Measurements from ENCODE around the gene DCAF6.

Gene DCAF6

GRCh38 chr1:168089979-168090337, 153.5 kb downstream of the DCAF6 start:
- DNase-seq (ENCODE audit: low read depth) = no peak
- TF ChIP-seq CTCF (IDR thresholded peaks at IDR 0.05; ENCODE audit: control insufficient read depth, insufficient read depth, low read depth, low read length, missing control alignments) = no peak
- H3K4me3 ChIP-seq (ENCODE audit: control insufficient read depth, low read depth, low read length) = no peak overlapping the region

GRCh38 chr1:168090395-168090794, 153.9 kb downstream of the DCAF6 start:
- TF ChIP-seq CTCF (IDR thresholded peaks at IDR 0.05; ENCODE audit: control insufficient read depth, insufficient read depth, low read depth, low read length, missing control alignments) = no peak
- DNase-seq (ENCODE audit: low read depth) = no peak
- H3K4me3 ChIP-seq (ENCODE audit: control insufficient read depth, low read depth, low read length) = no peak overlapping the region

DNA sequence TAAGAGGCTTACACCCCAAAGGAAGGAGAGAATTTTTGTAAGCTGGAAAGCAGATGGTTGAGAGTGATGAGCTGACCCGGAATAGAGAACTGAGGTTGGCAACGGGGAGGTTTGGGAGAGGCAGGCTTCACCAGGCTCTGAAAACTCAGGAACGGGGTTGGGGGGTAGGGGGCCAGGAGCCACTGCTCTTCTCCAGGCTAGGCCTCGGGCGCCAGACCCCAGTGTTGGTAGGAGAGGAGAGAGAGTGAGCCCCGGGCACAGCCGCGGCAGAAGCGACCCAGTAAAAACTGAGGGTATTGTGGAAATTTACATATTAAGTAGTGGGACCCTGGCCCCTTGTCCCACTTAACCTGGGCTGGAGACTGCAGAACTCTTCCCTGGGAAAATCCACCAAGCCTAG, 154.6 kb downstream of the DCAF6 start:
- TF ChIP-seq CTCF (IDR thresholded peaks at IDR 0.05; ENCODE audit: control insufficient read depth, insufficient read depth, low read depth, low read length, missing control alignments) = no peak
- no peak overlapping the region for H3K4me3 ChIP-seq (ENCODE audit: control insufficient read depth, low read depth, low read length)
- no peak for DNase-seq (ENCODE audit: low read depth)

DNA sequence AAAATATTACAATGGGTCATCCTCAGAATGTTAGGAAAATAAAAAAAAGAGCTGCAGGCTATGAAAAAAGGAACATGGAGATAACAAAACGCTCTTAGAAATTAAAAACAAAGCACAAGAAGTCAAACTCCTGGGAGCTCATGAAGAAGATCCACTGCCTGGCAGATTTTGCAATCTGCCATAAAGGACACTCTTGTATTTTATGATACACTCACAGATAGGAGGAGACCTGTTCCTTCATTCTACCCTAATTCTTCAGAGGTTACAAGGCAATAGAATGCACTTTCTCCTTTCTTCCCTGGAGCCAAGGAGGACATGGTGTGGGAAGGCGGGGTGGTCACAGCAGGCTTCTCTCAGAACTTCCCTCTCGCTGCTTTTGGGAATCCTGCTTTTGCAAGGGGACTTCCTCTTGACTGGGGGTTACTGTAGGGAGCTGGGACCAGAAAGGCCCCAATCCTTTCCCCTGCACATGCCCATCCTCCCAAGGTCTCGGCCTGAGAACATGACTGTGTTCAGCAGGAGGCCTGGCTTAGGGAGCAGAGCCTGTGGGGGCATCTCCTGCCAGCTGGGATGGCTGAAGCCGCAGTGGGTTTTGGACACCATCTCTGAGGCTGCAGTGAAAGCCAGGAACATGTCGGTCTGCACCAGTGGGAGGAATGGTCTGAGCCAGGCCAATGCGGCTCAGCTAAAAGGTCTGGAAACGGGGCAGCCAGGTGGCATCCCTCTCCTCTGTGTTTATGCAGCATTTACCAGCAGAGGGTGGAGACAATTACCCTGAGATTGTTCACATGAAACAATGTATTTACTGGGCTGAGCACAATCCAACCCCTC, 155.5 kb downstream of the DCAF6 start:
- no peak for DNase-seq (ENCODE audit: low read depth)
- no peak for TF ChIP-seq CTCF (IDR thresholded peaks at IDR 0.05; ENCODE audit: control insufficient read depth, insufficient read depth, low read depth, low read length, missing control alignments)
- no peak overlapping the region for H3K4me3 ChIP-seq (ENCODE audit: control insufficient read depth, low read depth, low read length)

GRCh38 chr1:168092566-168093355, 156.3 kb downstream of the DCAF6 start:
- H3K4me3 ChIP-seq (ENCODE audit: control insufficient read depth, low read depth, low read length) = no peak overlapping the region
- TF ChIP-seq CTCF (IDR thresholded peaks at IDR 0.05; ENCODE audit: control insufficient read depth, insufficient read depth, low read depth, low read length, missing control alignments) = peak; percentile 45
- no peak for DNase-seq (ENCODE audit: low read depth)

DNA sequence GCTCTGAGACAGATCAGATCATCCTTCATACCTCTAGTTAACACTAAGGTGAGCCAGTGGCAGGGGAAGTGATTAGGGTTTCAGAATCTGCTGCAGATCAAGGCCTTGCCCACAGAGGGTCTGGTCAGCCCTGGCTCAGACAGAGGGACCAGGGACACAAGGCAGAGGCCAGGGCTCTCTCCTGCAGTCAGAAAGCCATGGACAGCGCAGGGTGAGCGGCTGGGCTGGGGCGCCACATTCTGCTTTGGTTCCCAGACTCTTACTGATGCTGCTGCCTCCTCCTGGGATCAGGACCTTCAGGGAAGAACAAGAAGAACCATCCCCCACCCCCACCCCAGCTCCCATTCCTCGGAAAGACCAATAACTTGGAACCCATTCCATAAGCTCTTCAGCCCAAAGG, 157.1 kb downstream of the DCAF6 start:
- TF ChIP-seq CTCF (IDR thresholded peaks at IDR 0.05; ENCODE audit: control insufficient read depth, insufficient read depth, low read depth, low read length, missing control alignments) = no peak
- DNase-seq (ENCODE audit: low read depth) = no peak
- no peak overlapping the region for H3K4me3 ChIP-seq (ENCODE audit: control insufficient read depth, low read depth, low read length)

Measured in AG09309 (cell line).